IPS-NIHi11 (cell line): ENCODE results near the gene HYAL4.
A peak's percentile ranks its signal among the peaks of the same experiment; 100 is the strongest.

Experiments used
- DNase-seq: peaks from one replicate; pipeline ENCODE4 v3.0.0; 2012; ENCODE audit warnings: mixed read lengths, low spot score

HYAL4 gene

DNA sequence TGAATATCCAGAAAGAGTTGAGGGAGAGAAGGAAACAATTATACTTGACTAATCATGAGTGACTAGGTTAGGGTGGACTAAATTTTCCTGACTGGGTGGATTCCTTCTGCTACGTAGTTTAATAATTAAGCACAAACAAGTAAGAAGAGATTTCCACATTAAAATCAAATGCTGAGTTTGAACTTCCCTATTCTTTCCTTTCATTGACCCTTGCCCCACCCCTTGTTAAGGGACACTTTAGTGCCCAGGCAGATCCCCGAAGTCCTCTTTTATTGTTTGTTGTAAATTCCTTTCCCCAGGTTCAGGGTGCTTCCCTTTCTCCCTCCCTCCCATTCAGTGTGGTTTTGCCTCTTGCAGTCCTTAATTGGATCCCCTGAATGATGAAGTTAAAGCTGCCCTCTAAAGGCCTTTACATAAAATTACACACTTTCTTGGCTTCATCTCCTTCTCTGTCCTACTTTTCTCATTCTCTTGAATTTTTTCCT is 71.3 kb downstream of the HYAL4 start:
- peak; percentile 51 for DNase-seq

DNA sequence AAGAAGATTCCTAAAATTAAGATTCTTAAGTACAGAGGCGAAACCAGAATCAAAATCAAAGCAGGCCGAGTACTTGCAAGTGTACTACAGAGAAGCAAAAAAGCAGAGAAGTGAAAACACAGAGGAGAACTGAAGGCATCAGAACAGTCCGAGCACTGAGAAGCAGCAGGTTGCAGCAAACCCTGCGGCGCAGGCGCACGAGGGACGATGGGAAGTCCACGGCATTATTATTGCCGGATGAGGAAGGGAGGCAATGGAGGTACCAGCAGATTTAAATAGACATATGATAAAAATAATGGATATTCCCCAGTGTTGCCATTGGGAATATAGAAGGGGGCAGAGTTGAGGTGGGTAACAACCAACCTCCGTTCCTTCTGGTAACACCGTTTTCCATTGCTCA is 72.9 kb downstream of the HYAL4 start:
- DNase-seq: no peak

DNA sequence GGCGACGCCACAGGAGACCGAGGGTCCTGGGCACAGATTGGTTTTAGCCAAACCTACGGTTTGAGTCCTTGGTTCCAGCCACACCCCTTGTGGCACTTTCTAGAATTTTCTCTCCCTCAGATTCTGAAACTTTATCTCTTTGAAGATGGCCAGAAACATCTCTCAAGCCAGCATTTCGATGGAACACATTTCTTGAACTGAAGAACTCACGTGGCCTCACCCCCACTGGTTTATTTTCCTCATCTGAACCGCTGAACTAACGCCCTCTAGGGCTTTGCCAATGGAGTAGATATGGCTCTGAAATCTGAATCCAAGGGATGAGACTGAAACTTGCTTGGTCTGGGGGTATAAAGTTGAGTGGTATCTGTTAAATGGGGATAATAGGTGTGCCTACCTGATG is 73.3 kb downstream of the HYAL4 start:
- no peak for DNase-seq

DNA sequence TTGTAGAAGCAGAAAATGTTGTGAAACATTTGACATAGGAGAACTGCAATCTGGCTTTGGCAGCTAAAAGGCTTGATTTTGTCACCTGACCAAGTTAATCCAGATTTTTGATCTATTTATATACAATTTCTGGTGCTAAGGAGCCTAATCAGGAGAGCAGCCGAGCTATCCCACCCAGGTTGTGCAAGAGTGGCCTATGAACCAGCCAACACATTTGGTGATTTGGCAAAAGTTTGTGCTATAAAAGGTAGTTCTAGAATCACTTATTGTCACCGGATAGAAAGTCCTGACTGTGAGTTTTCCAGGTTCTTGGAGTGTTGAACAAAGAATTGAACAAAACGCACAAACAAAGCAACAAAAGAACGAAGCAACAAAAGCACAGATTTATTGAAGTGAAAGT is 78.6 kb downstream of the HYAL4 start:
- DNase-seq: no peak

DNA sequence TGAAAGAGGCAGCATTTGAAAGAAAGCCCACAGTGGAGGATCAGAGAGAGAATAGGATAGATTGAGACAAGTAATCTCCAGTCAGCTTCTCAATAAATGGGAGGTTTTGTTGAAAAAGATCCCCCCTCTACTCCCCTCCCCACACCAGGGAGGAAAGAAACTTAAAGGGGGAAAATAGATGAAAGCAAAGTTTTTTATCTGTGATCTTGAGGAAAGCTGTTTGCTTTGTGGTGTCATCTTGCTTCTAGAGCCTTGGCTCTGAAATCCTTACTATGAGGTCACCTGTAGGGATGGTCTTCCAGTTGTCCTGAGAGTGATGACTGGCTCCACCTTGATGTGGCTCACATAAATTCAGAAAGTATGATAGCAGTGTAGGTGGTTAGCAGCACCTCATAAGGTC is 80.0 kb downstream of the HYAL4 start, which contains the start of gene SPAM1:
TSS of gene SPAM1 (plus strand) at position 301 of the 400 bp plus-strand sequence. CDS start 28,330 bp downstream, outside the sequence.
- DNase-seq: no peak
